Left renal pelvis (tissue), 4 donors: ENCODE measurements around the gene CHIC2. TPM values are rescaled to one million over a fixed set of nuclear protein-coding genes. Genes with fewer than 3 reads are reported as not detected.

Source experiments
- DNase-seq, 4 donors: peaks; one replicate each; pipeline ENCODE4 v3.0.0-alpha.2; 2013; ENCODE audit warnings: low read depth in 4 of 4, low spot score in 3 of 4
- polyA plus RNA-seq, 4 donors: library from polyadenylated mRNA; unstranded; fragments of 120-200 nt; gene quantifications; one replicate each; pipeline ENCODE4 v1.2.1, GENCODE V29; 2013; ENCODE audit not compliant: insufficient read length in 4 of 4

CHIC2 gene
- polyA plus RNA-seq, 4 donors, result 27.9 to 42.7 (median 35.2) TPM

DNA sequence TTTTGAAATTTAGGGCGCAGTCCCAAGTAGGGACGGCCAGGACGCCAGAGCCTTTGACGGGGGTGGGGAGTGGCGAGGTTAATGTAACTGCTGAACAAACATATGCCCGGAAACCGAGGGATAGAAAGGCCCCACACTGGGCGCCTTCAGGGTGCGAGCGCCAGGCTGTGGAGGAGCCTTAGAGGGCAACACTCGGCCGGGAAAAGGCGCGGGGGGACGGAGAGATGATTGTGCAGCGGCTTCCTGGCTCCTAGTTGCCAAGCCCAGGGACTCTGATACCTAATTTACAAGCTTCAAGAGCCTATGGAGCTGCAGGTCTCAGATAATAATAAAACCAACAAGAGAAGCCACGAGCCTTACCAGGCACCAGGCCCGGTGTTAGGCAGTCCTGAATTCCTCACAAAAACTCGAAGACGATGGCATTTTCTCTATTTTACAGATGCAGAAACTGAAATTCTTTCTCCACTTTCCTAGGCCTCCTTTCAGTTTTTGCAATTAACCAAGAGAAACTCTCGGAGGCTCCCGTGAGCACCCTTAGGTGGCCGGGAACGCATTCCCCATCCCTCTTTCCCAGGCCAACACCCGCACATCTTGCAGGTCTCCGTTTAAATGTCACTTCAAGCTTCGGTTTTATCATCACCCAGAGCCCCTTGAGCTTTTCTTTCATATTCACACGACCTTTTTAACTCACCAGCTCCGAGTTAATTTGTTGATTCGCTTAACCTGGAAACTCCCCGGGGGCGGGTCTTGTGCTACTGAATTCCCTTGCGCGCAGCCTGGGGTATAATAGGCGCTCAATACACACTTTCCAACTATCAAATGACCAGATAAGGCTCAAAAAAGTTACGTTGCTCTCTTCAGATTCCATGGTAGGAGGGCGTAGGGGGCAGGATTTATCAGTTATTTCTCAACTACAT lies 29.2 kb upstream of the CHIC2 start:
- DNase-seq, result no peak

GRCh38 chr4:54092405-54093323 lies 28.3 kb upstream of the CHIC2 start:
- no peak for DNase-seq

DNA sequence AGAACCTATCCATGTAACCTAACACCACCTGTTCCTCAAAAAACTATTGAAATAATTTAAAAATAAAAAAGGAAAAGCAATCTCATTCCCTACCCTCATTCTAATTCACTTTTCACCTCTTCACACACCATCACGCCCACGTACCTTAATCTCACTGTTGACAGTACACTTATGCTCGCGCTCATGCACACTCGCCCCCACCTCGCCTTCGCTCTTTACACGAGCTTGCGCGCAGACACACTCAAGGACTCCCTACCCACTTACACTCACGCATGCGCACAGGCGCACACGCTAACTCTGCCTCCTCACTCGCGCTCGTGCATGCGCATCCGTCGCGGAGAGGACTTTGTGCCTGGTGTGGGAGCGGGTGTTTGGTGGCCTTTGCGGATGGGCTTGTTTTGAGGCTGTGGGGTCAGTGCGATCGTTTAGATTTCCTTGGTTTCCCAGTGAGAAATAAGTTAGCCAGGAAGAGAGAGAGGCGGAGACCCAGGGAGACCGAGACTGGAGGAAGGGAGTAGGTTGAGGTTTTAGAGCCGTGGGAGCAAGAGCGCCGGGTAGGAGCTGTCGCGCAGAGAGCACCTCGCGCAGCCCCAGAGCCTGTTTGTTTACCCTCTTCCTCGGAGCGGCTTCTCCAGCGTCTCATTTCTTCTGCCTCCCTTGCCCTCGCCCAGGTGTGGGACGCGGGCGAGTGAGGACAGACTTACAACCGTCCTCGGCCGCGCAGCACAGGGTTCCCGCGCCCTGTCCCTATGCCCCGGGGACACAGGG lies 27.4 kb upstream of the CHIC2 start:
- peak in 1 of 4 donors; percentile 57 for DNase-seq

- no peak for DNase-seq
These were observed 26.6 kb upstream of the CHIC2 start for GRCh38 chr4:54090804-54091623.

DNA sequence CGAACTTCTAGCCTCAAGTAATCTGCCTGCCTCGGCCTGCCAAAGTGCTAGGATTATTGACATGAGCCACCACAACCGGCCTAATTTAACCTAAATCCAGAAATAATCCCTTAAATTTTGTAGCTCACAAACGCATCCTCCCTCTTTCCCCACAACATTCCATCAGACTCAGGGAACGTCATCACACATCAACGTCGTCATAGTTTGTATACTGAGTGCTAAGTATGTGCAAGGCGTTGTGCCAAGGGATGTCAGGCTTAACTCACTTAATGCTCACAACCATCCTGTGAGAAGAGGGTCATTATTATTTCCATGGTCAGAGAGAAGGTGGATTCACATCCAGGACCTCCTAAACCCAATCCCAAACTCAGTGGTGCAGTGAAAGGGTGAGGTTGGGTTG lies 26.0 kb upstream of the CHIC2 start:
- no peak for DNase-seq

- no peak for DNase-seq
These were observed 25.5 kb upstream of the CHIC2 start for GRCh38 chr4:54089875-54090274.

DNA sequence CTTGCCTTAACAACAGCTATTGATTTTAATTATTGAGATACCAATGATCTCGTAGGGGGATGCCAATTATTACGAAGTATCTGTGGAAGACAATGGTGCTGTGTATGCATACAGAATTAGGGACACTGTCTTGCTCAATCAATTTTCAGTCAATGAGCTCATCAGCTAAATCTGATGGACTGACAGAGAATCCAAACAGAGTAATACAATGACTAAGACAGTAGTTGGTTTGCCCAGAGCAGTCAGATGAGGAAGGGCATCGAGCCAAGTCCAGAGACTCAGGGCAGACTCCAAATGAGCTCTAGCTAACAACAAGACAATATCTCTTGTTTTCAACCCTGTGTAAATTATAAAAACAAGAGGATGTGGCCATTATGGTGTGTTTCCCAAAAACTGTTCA lies 20.9 kb upstream of the CHIC2 start:
- no peak for DNase-seq

- no peak for DNase-seq
These were observed 17.8 kb upstream of the CHIC2 start for GRCh38 chr4:54082168-54082567.

DNA sequence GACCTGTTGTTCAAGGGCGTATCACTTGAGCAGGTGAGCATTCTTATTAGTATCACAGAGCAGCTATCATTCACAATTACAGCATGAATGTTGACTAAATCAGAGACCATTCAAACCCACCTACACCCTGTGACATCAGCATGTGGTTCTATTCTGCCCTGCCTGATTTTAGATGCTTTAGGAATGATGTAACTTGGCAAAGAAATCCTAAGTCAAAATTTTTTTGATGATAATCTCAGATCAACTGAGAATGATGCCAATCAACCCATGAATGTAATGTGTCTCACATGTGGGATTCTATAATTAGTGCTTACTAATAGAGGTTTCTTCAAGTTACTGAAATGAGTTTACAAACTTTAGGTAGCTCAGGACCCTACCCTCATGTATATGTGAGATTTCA lies 13.4 kb upstream of the CHIC2 start:
- no peak for DNase-seq

- no peak for DNase-seq
These were observed 12.3 kb upstream of the CHIC2 start for GRCh38 chr4:54076673-54077072.

DNA sequence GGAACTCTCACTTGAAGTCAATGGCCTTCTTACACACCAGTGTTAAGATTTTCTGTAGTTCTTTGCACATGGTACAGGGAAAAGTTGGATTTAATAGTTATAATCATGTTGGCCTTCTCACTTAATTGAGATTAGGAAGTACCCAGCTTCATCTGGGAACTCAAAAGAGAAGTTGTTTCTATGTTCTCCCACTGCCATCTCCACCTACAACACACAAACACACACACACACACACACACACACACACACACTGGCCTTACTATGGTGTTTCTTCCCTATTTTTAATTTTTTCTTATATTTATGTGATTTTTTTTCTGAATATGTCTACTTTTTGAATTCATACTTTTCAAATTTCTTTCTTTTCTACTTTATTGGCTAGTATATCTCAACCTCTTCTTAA lies 10.0 kb upstream of the CHIC2 start:
- DNase-seq, result no peak

DNA sequence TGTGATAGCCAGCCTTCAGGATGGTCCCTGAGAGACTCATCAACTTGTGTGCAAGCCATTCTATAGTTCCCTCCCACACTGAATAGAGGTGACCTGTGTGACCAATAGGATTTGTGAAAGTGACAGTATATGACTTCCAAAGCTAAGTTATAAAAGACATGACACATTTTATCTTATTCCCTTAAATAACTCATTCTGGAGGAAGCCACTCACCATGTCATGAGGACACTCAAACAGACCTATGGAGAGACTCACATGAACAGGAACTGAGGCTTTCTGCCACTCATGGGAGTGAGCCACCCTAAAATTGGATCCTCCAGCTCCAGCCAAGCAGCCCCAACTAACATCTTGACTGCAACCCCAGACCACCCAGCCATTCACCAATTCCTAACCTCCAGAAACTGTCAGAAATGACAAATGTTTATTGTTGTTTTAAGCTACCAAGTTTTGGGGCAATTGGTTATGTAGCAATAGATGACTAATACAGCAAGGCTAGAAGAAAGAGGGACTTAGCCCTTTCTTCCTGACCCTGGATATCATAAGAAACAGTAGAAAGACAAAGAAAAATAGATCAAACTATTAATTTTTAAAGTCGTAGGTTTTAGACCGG lies 9.0 kb upstream of the CHIC2 start:
- no peak for DNase-seq

DNA sequence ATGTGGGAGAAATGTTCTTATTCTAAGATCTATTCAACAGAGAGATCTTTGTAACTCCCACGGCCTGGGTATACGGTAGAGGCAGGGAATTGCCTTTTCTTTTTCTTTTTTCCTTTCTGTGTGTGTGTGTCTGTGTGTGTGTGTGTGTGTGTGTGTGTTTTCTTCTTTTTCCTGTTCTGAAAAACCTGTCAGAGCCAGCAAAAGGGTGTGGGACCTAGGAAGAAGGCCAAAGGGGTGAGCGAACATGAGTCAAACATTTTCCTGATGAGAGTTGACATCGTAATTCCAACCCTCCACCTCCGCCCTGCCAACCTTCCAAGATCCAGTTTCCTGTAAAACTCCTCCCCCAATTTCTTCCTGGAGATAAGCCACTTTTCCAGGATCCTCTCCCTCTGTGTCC lies 2.8 kb upstream of the CHIC2 start:
- no peak for DNase-seq

- no peak for DNase-seq
These were observed 2.3 kb upstream of the CHIC2 start for GRCh38 chr4:54066718-54067129.

- DNase-seq, result no peak
These were observed 1.6 kb upstream of the CHIC2 start for GRCh38 chr4:54066088-54066415.

GRCh38 chr4:54065282-54066087 lies 1.1 kb upstream of the CHIC2 start:
- DNase-seq, result no peak

DNA sequence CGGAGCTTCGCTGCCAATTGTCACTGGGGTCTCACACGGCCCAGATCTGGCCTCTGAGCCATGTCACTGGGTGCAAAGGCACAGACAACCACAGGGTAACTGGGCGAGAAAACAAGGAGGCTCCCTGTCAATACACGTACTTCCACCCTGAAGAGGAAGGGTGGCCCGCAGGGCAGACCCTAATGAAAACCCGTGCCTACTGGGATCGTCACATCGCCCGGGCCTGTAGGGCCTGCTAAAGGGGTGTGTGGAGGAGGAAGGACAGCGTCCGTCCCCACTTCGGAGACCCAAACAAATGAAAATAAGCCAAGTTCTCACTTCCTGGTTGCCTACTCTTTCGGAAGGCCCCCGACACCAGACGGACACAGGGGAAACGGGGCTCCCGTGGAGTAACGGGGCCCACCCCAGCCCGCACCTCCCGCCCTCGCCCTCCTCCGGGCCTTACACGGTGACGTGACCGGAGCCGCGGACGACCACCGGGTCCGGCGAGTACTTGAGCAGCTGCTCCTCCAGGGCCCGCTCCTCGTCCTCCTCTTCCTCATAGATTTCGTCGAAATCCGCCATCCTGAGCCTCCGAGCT lies 578 bp downstream of the CHIC2 start:
- peak in 3 of 4 donors; percentile 17 to 31 (median 26) for DNase-seq

DNA sequence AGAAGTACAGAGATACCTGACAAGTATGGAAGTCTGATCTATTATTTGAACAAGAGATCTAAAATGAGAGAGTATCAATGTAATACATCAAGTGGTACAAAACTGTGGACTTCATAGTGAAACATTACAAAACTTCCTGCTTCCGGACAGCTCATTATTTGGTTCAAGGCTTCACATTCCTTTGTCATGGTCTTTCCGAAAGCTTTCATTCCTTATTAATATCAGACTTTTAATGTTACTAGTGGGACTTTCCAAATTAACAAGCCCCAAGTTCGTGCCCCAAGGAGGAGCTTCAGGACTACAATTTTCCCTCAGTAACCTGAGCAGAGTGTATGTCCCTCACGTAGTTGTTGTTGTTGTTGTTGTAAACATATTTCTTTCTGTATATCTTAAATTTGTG lies 1.2 kb downstream of the CHIC2 start:
- peak in 1 of 4 donors; percentile 12 for DNase-seq
